CD4-positive, alpha-beta T cell (primary cell): Measurements from ENCODE around the gene HDC. TPM values are rescaled to one million over a fixed set of nuclear protein-coding genes. Genes with fewer than 3 reads are reported as not detected.

Experiments
- ATAC-seq: fragments of 200-7000 bp; cut with Tn5 transposase; one replicate; pipeline ENCODE4 v1.10.0; 2022; ENCODE audit warnings: mild to moderate bottlenecking; ENCODE audit not compliant: poor library complexity
- CTCF ChIA-PET: fragments of 350-600 bp; sonication (Branson Sonifier 250); formaldehyde crosslinking; loops from one replicate; lab custom pipeline; 2021; ENCODE audit warnings: antibody characterized with exemption, inconsistent platforms; lab: Charles Lee
- POLR2A ChIA-PET: fragments of 350-600 bp; sonication (Branson Sonifier 250); formaldehyde crosslinking; loops from one replicate; lab custom pipeline; 2021; ENCODE audit warnings: antibody characterized with exemption, inconsistent platforms; lab: Charles Lee
- DNase-seq, 14 experiments: peaks; one replicate each; pipeline ENCODE4 v3.0.0-alpha.2; 2013 to 2020; ENCODE audit warnings: mixed read lengths in 2 of 14
- H3K27ac ChIP-seq, 2 donors: one replicate each; pipeline versions ENCODE4 v1.5.1 to v1.7.0; 2013; ENCODE audit warnings: low read length in 2 of 2, low read depth in 1 of 2, mild to moderate bottlenecking in 1 of 2
- H3K27me3 ChIP-seq, 2 experiments: 1 replicate in 1 of 2; 2 replicates in 1 of 2; pipeline versions ENCODE4 v1.6.1 to v1.7.0; 2013; ENCODE audit warnings: low read length in 2 of 2, control low read depth in 1 of 2, mild to moderate bottlenecking in 1 of 2, moderate library complexity in 1 of 2; ENCODE audit not compliant: insufficient read depth in 2 of 2, control insufficient read depth in 1 of 2
- H3K36me3 ChIP-seq: one replicate; pipeline ENCODE4 v1.6.1; 2013; ENCODE audit warnings: low read length, control low read depth; ENCODE audit not compliant: insufficient read depth
- H3K4me1 ChIP-seq: one replicate; pipeline ENCODE4 v1.6.1; 2013; ENCODE audit warnings: low read length, control low read depth; ENCODE audit not compliant: insufficient read depth
- H3K4me3 ChIP-seq: one replicate; pipeline ENCODE4 v1.5.1; 2013; ENCODE audit warnings: mild to moderate bottlenecking, low read length, moderate library complexity
- H3K9me3 ChIP-seq, 2 experiments: 1 replicate in 1 of 2; 2 replicates in 1 of 2; pipeline versions ENCODE4 v1.6.1 to v1.7.0; 2013; ENCODE audit warnings: low read length in 2 of 2, mild to moderate bottlenecking in 2 of 2, control low read depth in 1 of 2, moderate library complexity in 1 of 2; ENCODE audit not compliant: control insufficient read depth in 1 of 2, insufficient read depth in 1 of 2
- H3K27ac Mint-ChIP-seq: one replicate; pipeline ENCODE4 v1.8.0; 2020; ENCODE audit warnings: mixed read lengths
- H3K27me3 Mint-ChIP-seq: one replicate; pipeline ENCODE4 v1.8.0; 2021; ENCODE audit warnings: mixed read lengths
- H3K36me3 Mint-ChIP-seq: one replicate; pipeline ENCODE4 v1.8.0; 2021; ENCODE audit warnings: low read depth, mixed read lengths
- H3K4me1 Mint-ChIP-seq: one replicate; pipeline ENCODE4 v1.8.0; 2021; ENCODE audit warnings: low read depth, mixed read lengths
- H3K4me3 Mint-ChIP-seq: one replicate; pipeline ENCODE4 v1.8.0; 2020; ENCODE audit warnings: mild to moderate bottlenecking, mixed read lengths
- H3K9me3 Mint-ChIP-seq: one replicate; pipeline ENCODE4 v1.8.0; 2020; ENCODE audit warnings: mixed read lengths
- CTCF ChIP-seq: fragments of 200-600 bp; IDR thresholded peaks from one replicate; pipeline ENCODE4 v1.8.0; 2022; ENCODE audit warnings: antibody characterized with exemption, mild to moderate bottlenecking
- intact Hi-C, 2 experiments: fragments of 100-400 bp; cut with DNase I in 1 of 2; cut with micrococcal nuclease in 1 of 2; formaldehyde crosslinking; loops; one replicate each; pipeline versions ENCODE4 v1.15.1 to v1.9.0; 2023 to 2025; cut with DNase I, micrococcal nuclease
- total RNA-seq, 174 experiments: library from RNA in 2 of 174; stranded (reverse) in 2 of 174; gene quantifications; one replicate each; pipeline ENCODE4 v1.2.3 and lab custom pipeline; 2021 to 2026

The HDC gene
- total RNA-seq, 2 experiments from 2014 or later, result 0.08 TPM; not detected in 1

GRCh38 chr15:50192926-50193620, 72.5 kb downstream of the HDC start:
- no peak overlapping the region for H3K27ac Mint-ChIP-seq
- no peaks in the 10 kb centered on the region for H3K36me3 Mint-ChIP-seq
- Histone ChIP-seq H3K4me3 (no peak overlapping the region), H3K27ac (no peak overlapping the region), H3K9me3 (no peaks in the 10 kb centered on the region), H3K4me1 (no peaks in the 10 kb centered on the region), H3K27me3 (no peaks in the 10 kb centered on the region), H3K36me3 (no peaks in the 10 kb centered on the region)
- TF ChIP-seq CTCF, result no peak
- intact Hi-C loops, result loop anchor here in 1 of 2 experiments (10.0 kb wide), 1 partner anchor 62 kb away; no protein-coding TSS in a partner anchor
- ChIA-PET POLR2A (no interaction called here), CTCF (no interaction called here)
- no peak overlapping the region for H3K4me3 Mint-ChIP-seq
- DNase-seq, result no peak
- ATAC-seq, result no peak
- no peaks in the 10 kb centered on the region for H3K9me3 Mint-ChIP-seq
- H3K27me3 Mint-ChIP-seq, result no peaks in the 10 kb centered on the region
- H3K4me1 Mint-ChIP-seq, result no peaks in the 10 kb centered on the region

GRCh38 chr15:50192164-50192563, 73.4 kb downstream of the HDC start:
- intact Hi-C loops, result loop anchor here in 1 of 2 experiments (10.0 kb wide), 1 partner anchor 63 kb away; no protein-coding TSS in a partner anchor
- DNase-seq (no peak), ATAC-seq (no peak)
- H3K9me3 ChIP-seq, result no peaks in the 10 kb centered on the region
- no peaks in the 10 kb centered on the region for H3K27me3 ChIP-seq
- no peak for TF ChIP-seq CTCF
- H3K36me3 ChIP-seq, result no peaks in the 10 kb centered on the region
- no peak overlapping the region for H3K4me3 ChIP-seq
- H3K27ac ChIP-seq, result no peak overlapping the region
- POLR2A ChIA-PET, result no interaction called here
- no peaks in the 10 kb centered on the region for H3K4me1 Mint-ChIP-seq
- no peak overlapping the region for H3K4me3 Mint-ChIP-seq
- CTCF ChIA-PET, result no interaction called here
- no peaks in the 10 kb centered on the region for H3K4me1 ChIP-seq
- no peaks in the 10 kb centered on the region for H3K27me3 Mint-ChIP-seq
- H3K27ac Mint-ChIP-seq, result no peak overlapping the region
- H3K9me3 Mint-ChIP-seq, result no peaks in the 10 kb centered on the region
- no peaks in the 10 kb centered on the region for H3K36me3 Mint-ChIP-seq

Other genes starting within 250 kb of the HDC start
- gene ATP8B4, start 146.5 kb downstream of the HDC start, total RNA-seq, result under 1 TPM in 1 of 2 experiments, not detected in 1; 0.31 TPM
- under 1 TPM; 0.22 to 0.31 TPM for gene SLC27A2, start 83.5 kb downstream of the HDC start, total RNA-seq
- gene GABPB1, start 89.5 kb upstream of the HDC start, total RNA-seq, result 10 to 100 TPM; 25.7 to 27.1 TPM
- gene USP8, start 158.7 kb upstream of the HDC start, total RNA-seq, result 10 to 100 TPM; 48.9 to 50.0 TPM